HG03097 (cell line): ENCODE measurements around the gene TENM4.

ENCODE experiments used
- ATAC-seq: cut with Tn5 transposase; IDR thresholded peaks from one replicate; pipeline ENCODE4 v1.9.1; 2021; ENCODE audit not compliant: unreplicated experiment, low FRiP score

TENM4 gene

GRCh38 chr11:79453617-79454016 lies 12.8 kb upstream of the TENM4 start:
- ATAC-seq = no peak

DNA sequence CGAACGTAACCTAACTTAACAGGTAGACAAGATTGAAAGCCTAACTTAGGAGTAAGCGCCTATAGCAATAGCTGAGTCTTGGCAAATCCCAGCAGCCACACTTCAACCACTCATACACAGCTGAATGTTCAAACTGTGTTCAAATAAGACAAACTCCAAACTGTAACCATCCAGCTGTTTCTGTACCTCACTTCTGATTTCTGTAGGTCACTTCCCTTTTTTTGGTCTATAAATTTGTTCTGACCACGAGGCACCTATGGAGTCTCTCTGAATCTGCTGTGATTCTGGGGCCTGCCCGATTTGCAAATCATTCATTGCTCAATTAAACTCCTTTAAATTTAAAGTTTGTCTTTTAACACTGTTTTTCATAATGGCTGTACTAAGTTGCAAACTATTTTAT lies 8.2 kb upstream of the TENM4 start:
- ATAC-seq = no peak

DNA sequence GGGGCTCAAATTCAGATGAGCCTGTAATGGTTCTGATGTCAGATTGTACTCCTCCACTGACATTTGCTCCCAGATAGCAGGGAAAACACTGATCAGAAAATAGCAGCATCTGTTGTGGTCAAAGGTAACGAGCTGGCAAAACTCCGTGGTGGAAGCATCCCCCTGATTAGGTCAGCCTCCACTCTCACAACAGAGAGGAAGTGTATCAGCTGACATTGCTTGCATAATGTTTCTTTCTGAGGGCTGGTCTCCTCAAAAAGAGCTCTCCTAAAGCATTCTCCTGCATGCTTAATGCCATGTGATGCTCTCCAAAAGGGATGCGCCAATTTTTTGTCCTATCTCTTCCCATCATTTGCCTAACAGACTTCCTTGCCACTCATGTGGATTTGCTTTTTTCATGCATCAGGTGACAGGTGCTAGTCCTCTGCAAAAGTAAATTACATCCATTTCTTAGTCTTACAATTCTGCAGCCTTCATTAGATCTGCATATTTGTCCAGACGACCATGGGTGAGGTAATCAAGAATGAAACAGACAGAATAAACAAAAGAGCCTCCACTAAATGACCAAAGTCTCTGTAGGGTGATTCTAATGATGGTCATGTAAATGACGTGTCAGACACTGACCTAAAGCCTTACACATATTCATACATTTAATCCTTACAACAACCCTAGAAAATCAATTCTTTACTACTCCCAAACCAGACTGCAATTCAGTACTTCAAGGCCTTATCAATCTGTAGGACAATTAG lies 6.4 kb upstream of the TENM4 start:
- ATAC-seq = no peak

- no peak for ATAC-seq
These were observed 4.1 kb upstream of the TENM4 start for GRCh38 chr11:79444923-79445322.

DNA sequence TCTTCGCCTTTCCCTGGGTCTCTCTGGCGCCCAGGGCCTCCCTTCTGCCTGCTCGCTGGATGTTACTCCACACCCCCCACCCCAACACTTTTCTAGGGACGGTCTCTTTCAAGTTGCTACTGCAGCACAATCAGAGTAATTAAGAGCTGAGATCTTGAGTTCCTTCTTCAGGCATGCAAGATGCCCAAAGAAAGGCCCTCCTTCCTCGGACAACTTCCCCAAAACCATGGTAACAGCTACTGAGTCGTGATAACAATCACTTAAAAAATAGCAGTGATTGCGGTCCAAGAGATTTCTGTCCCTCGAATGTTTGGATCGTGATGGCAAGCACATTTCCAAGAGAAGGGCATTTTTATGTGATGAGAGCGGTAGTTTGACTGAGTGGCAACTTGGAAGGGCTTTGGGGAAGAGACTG lies 638 bp upstream of the TENM4 start:
- ATAC-seq = no peak

GRCh38 chr11:79439886-79440570 lies 802 bp downstream of the TENM4 start:
- ATAC-seq = no peak

- ATAC-seq = no peak
These were observed 1.4 kb downstream of the TENM4 start for GRCh38 chr11:79439410-79439885.

DNA sequence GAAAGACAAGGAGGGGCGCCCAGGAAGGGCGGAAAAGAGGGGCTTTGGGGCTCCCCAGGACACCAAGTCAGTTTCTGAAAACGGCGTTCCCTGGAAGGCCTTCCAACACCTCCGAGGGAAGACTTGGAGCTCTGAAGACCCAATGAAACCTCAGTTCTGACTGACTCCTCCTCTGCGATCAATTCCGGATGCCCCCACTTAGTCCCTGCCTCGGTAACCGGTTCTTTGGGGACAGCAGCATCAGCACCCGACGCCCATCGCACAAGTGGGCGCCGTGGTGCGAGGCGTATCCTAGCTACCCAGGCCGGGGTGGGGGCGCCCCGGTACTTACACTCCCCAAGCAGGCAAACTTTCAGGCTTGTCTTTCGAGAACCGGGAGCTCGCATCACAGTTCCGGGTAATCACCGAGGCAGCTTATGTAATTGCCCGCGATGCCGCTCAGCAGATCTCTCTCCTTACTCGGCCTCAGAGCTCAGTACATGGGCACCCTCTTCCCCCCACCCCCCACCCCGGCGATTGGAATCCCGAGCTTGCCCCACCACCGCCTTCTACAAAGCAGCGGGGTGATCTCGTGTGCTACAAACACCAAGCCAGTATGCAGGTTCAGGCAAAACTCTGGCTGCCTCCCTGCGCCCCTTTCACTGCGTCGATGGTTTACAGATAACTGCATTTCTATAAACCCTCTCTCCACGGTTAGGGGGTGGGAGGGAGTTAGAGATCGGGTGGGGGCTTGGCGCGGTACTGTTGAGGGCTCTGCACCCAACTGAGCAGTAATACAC lies 2.0 kb downstream of the TENM4 start:
- no peak for ATAC-seq

- no peak for ATAC-seq
These were observed 2.7 kb downstream of the TENM4 start for GRCh38 chr11:79437981-79438630.

- no peak for ATAC-seq
These were observed 3.4 kb downstream of the TENM4 start for GRCh38 chr11:79437278-79437980.

GRCh38 chr11:79436919-79437277 lies 3.9 kb downstream of the TENM4 start:
- ATAC-seq = no peak

GRCh38 chr11:79434283-79434682 lies 6.5 kb downstream of the TENM4 start:
- ATAC-seq = no peak

GRCh38 chr11:79432138-79432537 lies 8.7 kb downstream of the TENM4 start:
- no peak for ATAC-seq

GRCh38 chr11:79431535-79431934 lies 9.3 kb downstream of the TENM4 start:
- no peak for ATAC-seq

DNA sequence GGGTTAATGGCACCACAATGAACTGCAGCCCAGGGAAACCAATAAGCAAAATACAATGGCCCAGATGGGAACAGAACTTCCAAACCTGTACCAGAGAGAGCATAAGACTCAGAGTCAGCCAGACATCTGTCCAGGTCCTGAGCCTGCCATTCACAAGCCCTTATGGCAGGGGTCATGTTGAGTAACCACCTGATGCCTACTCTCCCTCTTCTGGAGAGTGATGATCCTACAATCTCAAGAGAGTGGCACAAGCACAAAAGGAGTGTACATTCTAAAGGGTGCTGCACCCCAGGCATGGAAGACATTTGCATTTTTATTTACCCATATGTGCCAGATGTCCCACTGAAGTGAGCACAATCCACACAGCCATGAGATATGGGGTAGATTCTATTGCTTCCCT lies 10.6 kb downstream of the TENM4 start:
- no peak for ATAC-seq

DNA sequence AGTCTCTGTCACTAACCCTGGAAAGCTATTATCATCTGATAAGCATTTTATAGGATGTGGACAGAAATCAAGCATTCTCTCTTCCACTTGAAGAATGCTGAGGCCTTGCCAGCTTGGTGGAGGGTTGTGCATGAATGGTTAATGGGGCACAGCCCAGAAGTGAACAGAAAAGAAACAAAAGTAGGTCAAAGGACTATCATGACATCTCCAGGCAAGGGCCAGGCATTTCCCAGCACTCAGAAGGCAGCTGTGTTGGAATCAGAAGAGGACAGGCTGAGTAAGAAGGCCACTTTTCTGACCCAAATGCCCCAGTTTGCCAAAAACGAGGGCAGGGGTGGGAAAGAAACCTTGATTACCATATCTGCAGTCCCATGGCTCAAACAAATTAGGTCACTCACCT lies 12.4 kb downstream of the TENM4 start:
- ATAC-seq = no peak

DNA sequence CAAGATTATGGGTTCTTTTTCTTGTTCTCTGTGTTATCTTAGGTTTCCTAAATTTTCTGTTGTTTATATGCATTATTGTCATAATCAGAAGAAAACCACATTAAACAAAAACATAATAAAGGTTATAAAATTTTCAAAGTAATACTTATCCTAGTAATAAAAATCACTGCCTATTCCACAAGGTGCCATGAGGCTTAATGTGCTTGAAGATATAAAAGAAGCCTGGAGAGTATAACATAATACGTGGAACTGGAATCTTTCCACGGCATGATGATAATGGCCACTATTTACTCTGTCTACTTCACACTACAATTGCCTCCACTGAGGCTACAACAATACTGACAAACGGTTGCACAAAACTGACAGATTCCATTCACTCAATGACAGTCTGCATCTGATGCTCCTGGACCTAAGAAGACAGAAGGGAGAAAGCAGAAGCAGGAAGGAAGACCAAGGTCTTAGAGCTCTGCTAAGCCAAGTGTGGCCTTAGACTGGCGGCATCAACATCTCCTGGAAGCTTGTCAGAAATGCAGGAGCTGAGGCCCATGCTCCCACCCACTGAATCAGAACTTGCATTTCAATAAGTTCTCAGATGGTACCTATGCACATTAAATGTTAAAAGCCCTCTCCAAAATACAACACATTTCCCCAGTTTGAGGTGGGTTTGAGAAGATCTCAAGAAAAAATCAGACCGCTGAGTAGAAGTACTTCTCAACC lies 13.1 kb downstream of the TENM4 start:
- no peak for ATAC-seq

GRCh38 chr11:79427126-79427525 lies 13.7 kb downstream of the TENM4 start:
- no peak for ATAC-seq

GRCh38 chr11:79425463-79425862 lies 15.4 kb downstream of the TENM4 start:
- no peak for ATAC-seq

DNA sequence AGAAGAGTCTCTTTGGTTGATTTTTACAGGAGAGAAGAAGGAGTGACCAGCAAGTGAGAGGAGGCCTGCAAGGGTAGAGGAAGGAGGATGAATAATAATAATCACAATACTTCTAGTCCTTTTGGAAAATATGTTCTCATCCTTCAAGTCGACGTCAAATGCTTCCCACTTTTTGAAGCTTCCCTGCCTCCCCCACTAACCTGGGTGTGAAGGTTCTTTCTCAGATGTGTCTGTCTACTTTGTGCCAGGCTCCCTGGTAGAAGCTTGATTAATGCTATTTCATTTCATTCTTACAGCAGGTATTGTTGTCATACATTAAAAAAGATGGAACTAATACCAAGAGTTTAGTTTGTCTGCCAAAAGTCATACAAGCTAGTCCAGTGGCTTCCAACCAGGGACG lies 17.1 kb downstream of the TENM4 start:
- ATAC-seq = no peak
